NOMO-1 treated with DMSO at 0.1 percent for 48 hours (cell line): Measurements from ENCODE around the gene DNM3.

Source experiments
- DNase-seq: peaks from one replicate; lab custom pipeline; 2025; ENCODE audit not compliant: unreplicated experiment; lab: John Stamatoyannopoulos, UW

DNM3 gene

GRCh38 chr1:171916315-171916771, 75.0 kb downstream of the DNM3 start:
- no peak for DNase-seq

GRCh38 chr1:171917331-171917730, 76.0 kb downstream of the DNM3 start:
- no peak for DNase-seq

- no peak for DNase-seq
Observed at GRCh38 chr1:171919891-171920887, 78.9 kb downstream of the DNM3 start.

- DNase-seq = no peak
Observed at GRCh38 chr1:171922999-171923398, 81.7 kb downstream of the DNM3 start.

- DNase-seq = no peak
Observed at GRCh38 chr1:171929121-171929520, 87.8 kb downstream of the DNM3 start.

GRCh38 chr1:171931752-171932151, 90.5 kb downstream of the DNM3 start:
- no peak for DNase-seq

- no peak for DNase-seq
Observed at GRCh38 chr1:171934664-171935063, 93.4 kb downstream of the DNM3 start.

GRCh38 chr1:171935086-171935485, 93.8 kb downstream of the DNM3 start:
- no peak for DNase-seq

- DNase-seq = no peak
Observed at GRCh38 chr1:171935664-171936063, 94.4 kb downstream of the DNM3 start.

- no peak for DNase-seq
Observed at GRCh38 chr1:171937938-171938337, 96.6 kb downstream of the DNM3 start.

GRCh38 chr1:171939740-171940139, 98.4 kb downstream of the DNM3 start:
- no peak for DNase-seq

- DNase-seq = peak; percentile 1
Observed at GRCh38 chr1:171940368-171940767, 99.1 kb downstream of the DNM3 start.

- DNase-seq = no peak
Observed at GRCh38 chr1:171941920-171942319, 100.6 kb downstream of the DNM3 start.

GRCh38 chr1:171943973-171944561, 102.8 kb downstream of the DNM3 start:
- DNase-seq = no peak

- peak; percentile 5 for DNase-seq
Observed at GRCh38 chr1:171948511-171948910, 107.2 kb downstream of the DNM3 start.

- no peak for DNase-seq
Observed at GRCh38 chr1:171949316-171949715, 108.0 kb downstream of the DNM3 start.

- DNase-seq = no peak
Observed at GRCh38 chr1:171953835-171954234, 112.5 kb downstream of the DNM3 start.

GRCh38 chr1:171954361-171954760, 113.1 kb downstream of the DNM3 start:
- DNase-seq = no peak

- no peak for DNase-seq
Observed at GRCh38 chr1:171961861-171962260, 120.6 kb downstream of the DNM3 start.

GRCh38 chr1:171963762-171964161, 122.5 kb downstream of the DNM3 start:
- DNase-seq = no peak

GRCh38 chr1:171965777-171966176, 124.5 kb downstream of the DNM3 start:
- DNase-seq = no peak
